Measurements from ENCODE around the gene CPD.
A peak's percentile ranks its signal among the peaks of the same experiment; 100 is the strongest.

DNA sequence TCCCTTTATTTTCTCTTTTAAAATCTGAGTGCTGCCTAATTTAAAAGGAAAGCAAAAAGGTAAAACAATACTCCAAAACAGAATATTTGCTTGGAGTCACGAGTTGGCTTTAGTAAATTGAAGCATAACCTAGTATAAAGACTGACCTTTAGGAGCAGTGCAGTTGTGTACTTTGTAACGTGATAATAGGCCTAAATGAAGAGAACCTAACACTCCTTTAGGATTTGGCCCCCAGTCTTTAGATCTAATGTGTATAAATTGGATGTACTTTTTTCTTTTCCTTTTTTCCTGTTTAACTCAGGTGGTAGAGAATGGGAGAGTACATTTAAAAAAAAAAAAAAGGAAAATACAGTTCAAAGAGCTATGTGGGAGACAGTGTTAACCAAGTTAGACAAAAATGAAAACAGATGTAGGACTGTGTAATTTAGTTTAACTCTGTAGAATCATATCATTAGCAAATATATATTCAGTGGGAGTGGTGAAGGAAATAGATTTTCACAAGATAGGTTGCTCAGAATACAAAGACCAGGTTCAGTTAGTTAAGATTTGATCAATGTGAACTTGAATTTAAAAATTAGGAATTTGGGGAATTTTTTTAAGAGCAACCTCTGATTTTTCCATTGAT lies 16.8 kb downstream of the CPD start:
- peak; percentile 69 for TF ChIP-seq GATA3 (IDR thresholded peaks at IDR 0.05; ENCODE audit: low read depth, low read length)
- TF ChIP-seq GATA2 (IDR thresholded peaks at IDR 0.05; ENCODE audit: low read depth, low read length): no peak
